Lower lobe of right lung (tissue), 2 donors: ENCODE results near the gene TDRD12. TPM values are rescaled to one million over a fixed set of nuclear protein-coding genes. Genes with fewer than 3 reads are reported as not detected.
A peak's percentile ranks its signal among the peaks of the same experiment; 100 is the strongest.

Experiments used
- ATAC-seq, 2 donors: fragments of 200-7000 bp; cut with Tn5 transposase; one replicate each; pipeline ENCODE4 v1.9.1; 2020 to 2022; ENCODE audit warnings: mild to moderate bottlenecking in 2 of 2, moderate library complexity in 2 of 2
- DNase-seq: peaks from one replicate; pipeline ENCODE4 v3.0.0-alpha.2; 2020
- H3K27ac ChIP-seq: fragments of 200-600 bp; one replicate; pipeline ENCODE4 v1.8.0; 2022
- H3K27me3 ChIP-seq: fragments of 200-600 bp; one replicate; pipeline ENCODE4 v1.8.0; 2022; ENCODE audit warnings: low read depth
- H3K36me3 ChIP-seq: fragments of 200-600 bp; one replicate; pipeline ENCODE4 v1.8.0; 2022; ENCODE audit warnings: mild to moderate bottlenecking
- H3K4me1 ChIP-seq: fragments of 200-600 bp; one replicate; pipeline ENCODE4 v1.8.0; 2022
- H3K4me3 ChIP-seq: fragments of 200-600 bp; one replicate; pipeline ENCODE4 v1.8.0; 2022; ENCODE audit warnings: mild to moderate bottlenecking
- H3K9me3 ChIP-seq: fragments of 200-600 bp; one replicate; pipeline ENCODE4 v1.8.0; 2022
- intact Hi-C: fragments of 100-400 bp; cut with DNase I; formaldehyde crosslinking; loops from one replicate; pipeline ENCODE4 v1.11.0; 2022
- total RNA-seq: library from RNA; stranded (reverse); fragmentation: NEBNext Ultra II Directional; extraction: Animal tissue kit (Norgen Biotek cat#: 25700); gene quantifications from one replicate; pipeline ENCODE4 v1.2.1, GENCODE V29; 2021
- TF ChIP-seq, protein P1 (sequence below): fragments of 200-600 bp; IDR thresholded peaks from one replicate; pipeline ENCODE4 v1.8.0; 2022; ENCODE audit warnings: antibody characterized with exemption, mild to moderate bottlenecking
- donor health status: DM: no; HTN: yes; CAD: no; lungs with severe emphysema.

TDRD12 gene
- total RNA-seq, 1 donor from 2014 or later = not detected

DNA sequence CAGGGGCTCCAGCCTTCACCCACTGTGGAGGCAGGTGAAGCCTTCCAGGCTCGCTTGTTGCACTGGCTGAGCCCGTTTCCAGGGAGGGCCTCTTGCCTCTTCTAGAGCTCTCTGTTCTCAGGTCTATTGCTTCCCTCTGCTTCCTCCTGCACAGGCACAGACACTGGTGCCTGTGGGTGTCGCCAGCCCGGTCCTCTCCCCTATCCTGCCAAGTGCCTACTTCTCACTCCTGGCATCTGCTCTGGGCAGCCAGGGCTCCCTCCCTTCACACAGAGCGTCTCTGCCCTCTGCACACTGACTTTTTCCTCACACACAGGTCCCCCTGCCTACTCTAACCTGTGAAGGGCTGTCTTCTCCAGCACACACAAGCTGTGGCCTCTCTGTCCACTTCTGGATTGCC, 89.7 kb downstream of the TDRD12 start:
- Histone ChIP-seq H3K9me3 (no peaks in the 10 kb centered on the region), H3K4me1 (no peaks in the 10 kb centered on the region), H3K27me3 (no peaks in the 10 kb centered on the region), H3K4me3 (no peak overlapping the region), H3K36me3 (no peaks in the 10 kb centered on the region), H3K27ac (no peak overlapping the region)
- DNase-seq = no peak
- peak; percentile 48 to 70 for ATAC-seq
- intact Hi-C loops = no loop called here
- TF ChIP-seq, protein P1, sequence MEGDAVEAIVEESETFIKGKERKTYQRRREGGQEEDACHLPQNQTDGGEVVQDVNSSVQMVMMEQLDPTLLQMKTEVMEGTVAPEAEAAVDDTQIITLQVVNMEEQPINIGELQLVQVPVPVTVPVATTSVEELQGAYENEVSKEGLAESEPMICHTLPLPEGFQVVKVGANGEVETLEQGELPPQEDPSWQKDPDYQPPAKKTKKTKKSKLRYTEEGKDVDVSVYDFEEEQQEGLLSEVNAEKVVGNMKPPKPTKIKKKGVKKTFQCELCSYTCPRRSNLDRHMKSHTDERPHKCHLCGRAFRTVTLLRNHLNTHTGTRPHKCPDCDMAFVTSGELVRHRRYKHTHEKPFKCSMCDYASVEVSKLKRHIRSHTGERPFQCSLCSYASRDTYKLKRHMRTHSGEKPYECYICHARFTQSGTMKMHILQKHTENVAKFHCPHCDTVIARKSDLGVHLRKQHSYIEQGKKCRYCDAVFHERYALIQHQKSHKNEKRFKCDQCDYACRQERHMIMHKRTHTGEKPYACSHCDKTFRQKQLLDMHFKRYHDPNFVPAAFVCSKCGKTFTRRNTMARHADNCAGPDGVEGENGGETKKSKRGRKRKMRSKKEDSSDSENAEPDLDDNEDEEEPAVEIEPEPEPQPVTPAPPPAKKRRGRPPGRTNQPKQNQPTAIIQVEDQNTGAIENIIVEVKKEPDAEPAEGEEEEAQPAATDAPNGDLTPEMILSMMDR = no peak

DNA sequence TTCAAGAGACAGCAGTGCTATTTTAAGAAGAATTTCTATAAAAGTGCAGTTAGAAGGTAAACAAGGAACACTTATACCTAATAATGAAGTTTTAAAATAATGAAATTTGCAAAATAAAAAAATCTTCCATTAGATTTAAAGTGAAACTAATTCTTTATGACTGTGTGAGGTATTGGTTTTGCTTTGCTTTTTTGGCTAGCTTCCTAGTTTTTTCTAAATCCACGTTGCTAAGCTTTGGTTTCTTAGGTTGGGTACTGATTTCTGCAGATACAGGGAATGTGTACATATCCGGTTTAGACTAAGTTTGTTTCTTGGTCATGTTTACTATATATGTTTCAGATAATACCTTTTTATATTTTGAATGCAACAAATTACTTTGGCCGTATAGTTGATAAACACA, 90.2 kb downstream of the TDRD12 start:
- Histone ChIP-seq H3K27ac (no peak overlapping the region), H3K9me3 (no peaks in the 10 kb centered on the region), H3K4me1 (no peaks in the 10 kb centered on the region), H3K36me3 (no peaks in the 10 kb centered on the region), H3K4me3 (no peak overlapping the region), H3K27me3 (no peaks in the 10 kb centered on the region)
- ATAC-seq (no peak), DNase-seq (no peak)
- TF ChIP-seq, protein P1 = no peak
- intact Hi-C loops = no loop called here

DNA sequence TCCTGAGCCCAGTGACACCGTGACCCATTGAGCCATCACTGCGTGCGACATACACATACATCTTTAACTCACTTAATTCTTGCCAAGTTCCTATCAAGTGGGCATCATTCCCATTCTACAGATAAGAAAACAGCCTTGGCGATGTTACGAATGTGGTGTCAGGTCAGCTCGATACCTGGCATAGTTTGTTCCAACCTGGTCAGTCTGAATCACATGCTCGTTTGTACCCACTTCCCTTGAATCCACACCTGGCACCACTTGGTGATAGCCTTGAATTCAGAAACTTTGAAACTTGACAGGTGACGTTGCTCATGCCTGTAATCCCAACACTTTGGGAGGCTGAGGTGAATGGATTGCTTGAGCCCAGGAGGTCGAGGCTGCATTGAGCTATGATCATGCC, 90.9 kb downstream of the TDRD12 start:
- Histone ChIP-seq H3K36me3 (no peaks in the 10 kb centered on the region), H3K27me3 (no peaks in the 10 kb centered on the region), H3K4me1 (no peaks in the 10 kb centered on the region), H3K4me3 (no peak overlapping the region), H3K9me3 (no peaks in the 10 kb centered on the region), H3K27ac (no peak overlapping the region)
- ATAC-seq (no peak), DNase-seq (no peak)
- intact Hi-C loops = no loop called here
- TF ChIP-seq, protein P1 = no peak

DNA sequence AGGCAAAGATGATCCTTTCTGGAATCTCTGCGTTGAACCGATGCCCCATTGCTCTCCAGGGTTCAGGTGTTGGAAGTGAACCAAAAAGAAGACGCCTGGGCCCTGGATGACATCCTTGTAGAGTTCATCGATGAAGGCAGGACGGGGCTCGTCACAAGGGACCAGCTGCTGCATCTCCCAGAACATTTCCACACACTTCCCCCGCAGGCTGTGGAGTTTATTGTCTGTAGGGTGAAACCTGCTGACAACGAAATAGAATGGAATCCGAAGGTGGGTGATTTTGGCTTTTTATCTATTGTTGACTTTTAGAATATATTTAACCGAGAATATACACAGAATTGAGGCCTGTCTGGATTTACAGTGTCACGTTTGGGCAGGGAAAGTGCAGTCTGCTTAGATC, 91.6 kb downstream of the TDRD12 start:
- ATAC-seq (no peak), DNase-seq (no peak)
- no peaks in the 10 kb centered on the region for H3K9me3 ChIP-seq
- TF ChIP-seq, protein P1 = no peak
- H3K27ac ChIP-seq = no peak overlapping the region
- H3K36me3 ChIP-seq = no peaks in the 10 kb centered on the region
- H3K4me3 ChIP-seq = no peak overlapping the region
- H3K27me3 ChIP-seq = no peaks in the 10 kb centered on the region
- H3K4me1 ChIP-seq = no peaks in the 10 kb centered on the region
- intact Hi-C loops = no loop called here

DNA sequence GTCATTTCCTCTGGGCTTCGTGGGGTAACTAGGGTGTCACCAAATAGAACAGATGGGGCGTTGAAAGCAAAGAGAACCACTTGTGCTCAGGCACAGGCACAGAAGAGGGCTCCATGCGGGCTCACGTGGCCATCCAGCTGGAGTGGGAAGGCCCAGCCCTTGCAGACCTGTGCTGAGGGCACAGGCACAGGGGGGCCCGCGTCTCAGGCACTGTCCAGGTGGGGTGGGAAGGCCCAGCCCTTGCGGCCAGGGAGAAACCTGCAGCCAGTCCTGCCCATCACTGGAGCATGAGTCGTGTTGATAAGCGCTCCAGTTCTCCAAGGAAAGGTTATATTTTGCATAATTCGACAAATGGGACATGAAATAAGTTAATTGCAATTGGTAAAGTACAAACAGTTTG, 92.5 kb downstream of the TDRD12 start:
- TF ChIP-seq, protein P1 = no peak
- no peak overlapping the region for H3K27ac ChIP-seq
- DNase-seq (no peak), ATAC-seq (no peak)
- intact Hi-C loops = no loop called here
- no peak overlapping the region for H3K4me3 ChIP-seq
- H3K4me1 ChIP-seq = no peaks in the 10 kb centered on the region
- no peaks in the 10 kb centered on the region for H3K9me3 ChIP-seq
- no peaks in the 10 kb centered on the region for H3K36me3 ChIP-seq
- no peaks in the 10 kb centered on the region for H3K27me3 ChIP-seq

DNA sequence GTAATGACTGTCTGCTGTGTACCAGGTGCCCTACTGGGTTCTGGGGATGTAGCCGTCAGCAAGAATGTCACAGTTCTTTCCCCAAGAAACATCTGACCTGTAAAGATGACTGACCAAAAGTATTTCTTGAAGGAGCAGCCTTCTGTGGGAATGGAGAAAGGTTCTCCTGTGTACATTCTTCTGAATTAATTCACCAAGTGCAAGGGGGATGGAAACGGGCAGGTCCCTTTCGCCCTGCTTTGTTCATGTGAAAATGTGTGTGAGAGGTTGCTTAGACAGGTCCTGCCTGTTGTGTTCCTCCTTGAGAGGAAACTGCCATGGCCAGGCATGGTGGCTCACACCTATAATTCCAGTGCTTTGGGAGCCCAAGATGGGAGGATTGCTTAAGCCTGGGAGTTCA, 93.0 kb downstream of the TDRD12 start:
- no peak for DNase-seq
- ATAC-seq = no peak

More for the DNA sequence above, 93.0 kb downstream of the TDRD12 start:
- TF ChIP-seq, protein P1 = no peak
- Histone ChIP-seq H3K36me3 (no peaks in the 10 kb centered on the region), H3K9me3 (no peaks in the 10 kb centered on the region), H3K27me3 (no peaks in the 10 kb centered on the region), H3K4me1 (no peaks in the 10 kb centered on the region), H3K4me3 (no peak overlapping the region), H3K27ac (no peak overlapping the region)
- intact Hi-C loops = no loop called here
